GM18498 (cell line): ENCODE data around the gene TCF3.

Source experiments
- ATAC-seq: cut with Tn5 transposase; IDR thresholded peaks from one replicate; pipeline ENCODE4 v1.9.1; 2021; ENCODE audit warnings: mild to moderate bottlenecking, moderate library complexity; ENCODE audit not compliant: unreplicated experiment

Gene TCF3

DNA sequence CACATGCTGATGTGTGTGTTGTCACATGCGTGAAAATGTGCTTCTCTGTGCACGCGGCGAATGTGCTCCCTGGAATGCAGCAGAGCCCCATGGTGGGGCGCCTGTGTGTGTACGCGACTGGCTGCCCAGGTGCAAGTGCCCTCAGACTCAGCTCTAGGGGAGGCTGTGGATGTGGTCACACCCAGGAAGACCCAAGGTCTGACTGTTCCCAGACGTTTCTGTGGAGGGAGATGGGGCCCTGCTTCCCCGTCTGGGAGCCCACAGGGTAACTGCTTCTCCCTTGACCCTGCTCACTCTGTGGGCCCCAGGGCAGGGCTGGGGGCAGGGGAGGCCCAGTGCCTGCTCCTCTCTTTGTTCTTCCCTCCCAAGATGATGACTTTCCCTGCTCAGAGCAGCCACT, 39.3 kb downstream of the TCF3 start:
- no peak for ATAC-seq

- no peak for ATAC-seq
Measured at GRCh38 chr19:1612114-1613086, 40.0 kb downstream of the TCF3 start.

GRCh38 chr19:1611353-1611752, 41.1 kb downstream of the TCF3 start:
- ATAC-seq: no peak

DNA sequence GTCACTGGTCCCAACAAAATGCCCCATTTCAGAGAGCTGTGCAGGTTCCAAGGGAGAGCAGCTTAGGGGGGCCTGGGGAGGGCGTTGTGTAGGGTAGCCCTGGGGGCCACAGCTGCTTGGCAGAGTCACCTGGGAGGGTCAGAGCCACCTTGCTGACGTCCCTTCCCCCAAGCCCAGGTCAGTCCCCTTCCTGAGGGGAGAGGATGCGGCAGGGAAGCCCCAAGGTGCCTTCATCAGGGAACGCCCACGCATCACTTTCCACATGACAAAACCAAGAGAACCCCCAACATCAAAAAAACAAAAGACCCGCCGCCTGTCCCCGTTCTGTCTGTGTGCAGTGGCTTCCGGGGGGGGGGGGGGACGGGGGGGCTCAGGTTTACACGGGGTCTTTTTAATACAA, 41.8 kb downstream of the TCF3 start:
- no peak for ATAC-seq

- no peak for ATAC-seq
Measured at GRCh38 chr19:1609680-1610474, 42.5 kb downstream of the TCF3 start.

DNA sequence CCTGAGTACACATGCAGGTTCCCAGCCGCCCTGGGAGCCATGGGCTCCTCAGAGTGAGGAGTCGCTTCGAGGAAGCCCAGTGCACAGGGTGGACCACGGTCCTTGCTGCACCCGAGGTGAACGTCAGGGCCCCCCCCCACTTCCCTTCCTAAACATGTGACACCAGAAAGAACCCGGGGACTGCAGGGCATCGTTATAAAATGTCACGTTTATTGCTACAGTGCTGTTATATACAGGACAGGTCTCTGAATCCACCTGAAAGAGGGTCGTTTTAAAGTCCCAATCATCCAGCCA, 43.4 kb downstream of the TCF3 start:
- no peak for ATAC-seq

- ATAC-seq: no peak
Measured at GRCh38 chr19:1608359-1609102, 43.9 kb downstream of the TCF3 start.

DNA sequence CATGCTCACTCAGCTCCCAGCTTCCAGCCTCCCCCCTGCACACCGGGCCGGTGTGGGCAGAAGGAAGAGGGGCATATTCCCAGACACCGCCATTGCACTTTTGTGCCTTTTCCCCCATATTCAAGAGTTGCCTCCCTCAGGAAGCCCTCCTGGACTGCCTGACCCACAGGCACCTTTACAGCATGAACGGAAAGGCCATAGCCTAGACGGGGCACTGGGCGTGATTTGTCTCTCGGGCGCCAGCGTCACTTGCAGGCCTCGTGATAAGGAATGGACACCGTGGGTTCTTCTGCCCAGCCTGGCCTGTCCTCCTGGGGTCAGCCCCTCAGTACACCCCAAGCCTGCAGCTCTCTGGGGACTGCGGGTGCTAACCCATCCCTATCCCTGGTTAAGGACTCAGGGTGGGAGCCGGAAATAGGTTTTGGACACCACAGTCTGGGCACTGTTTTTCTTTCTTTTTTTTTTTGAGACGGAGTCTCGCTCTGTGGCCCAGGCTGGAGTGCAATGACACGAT, 46.2 kb downstream of the TCF3 start:
- no peak for ATAC-seq

- peak; percentile 85 for ATAC-seq
Measured at GRCh38 chr19:1605236-1606137, 46.9 kb downstream of the TCF3 start, which contains the start of gene UQCR11. TSS of gene UQCR11 (minus strand) at chr19:1605462. CDS start at chr19:1605409, 53 bp downstream.

GRCh38 chr19:1602091-1602707, 50.2 kb downstream of the TCF3 start:
- no peak for ATAC-seq

- ATAC-seq: no peak
Measured at GRCh38 chr19:1601613-1602064, 50.8 kb downstream of the TCF3 start.

- no peak for ATAC-seq
Measured at GRCh38 chr19:1599460-1599846, 53.0 kb downstream of the TCF3 start.

DNA sequence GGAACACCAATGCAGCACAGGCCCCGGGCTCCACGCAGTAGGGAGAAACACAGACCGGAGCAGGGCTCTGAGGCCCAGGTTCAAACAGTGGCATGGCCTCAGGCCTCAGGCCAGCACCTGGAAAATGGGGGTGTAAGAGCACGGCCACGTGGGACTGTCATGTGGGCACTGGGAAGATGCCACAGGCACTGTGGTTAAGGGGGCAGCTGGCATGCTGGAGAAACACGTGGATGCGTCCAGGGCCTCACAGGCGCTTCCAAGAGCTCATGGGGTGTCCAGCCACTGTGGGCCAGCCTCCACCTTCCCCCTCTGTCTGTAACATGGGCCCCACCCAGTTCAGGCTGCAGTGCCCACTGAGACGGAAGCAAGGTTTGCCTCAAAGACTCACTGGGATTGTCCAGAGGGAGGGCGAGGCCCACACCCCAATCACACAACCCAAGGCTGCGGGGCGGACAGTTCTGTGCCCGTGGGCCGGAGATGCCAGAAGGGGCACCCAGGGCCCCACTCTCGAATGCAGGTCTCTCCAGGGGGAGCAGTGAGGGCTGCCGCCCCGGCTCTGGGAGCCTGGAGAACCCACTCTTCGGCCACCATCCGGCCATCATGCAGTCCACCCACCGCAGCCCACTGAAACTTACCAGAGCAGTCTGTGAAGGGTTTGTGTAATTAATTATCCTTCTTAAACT, 53.5 kb downstream of the TCF3 start:
- ATAC-seq: no peak

DNA sequence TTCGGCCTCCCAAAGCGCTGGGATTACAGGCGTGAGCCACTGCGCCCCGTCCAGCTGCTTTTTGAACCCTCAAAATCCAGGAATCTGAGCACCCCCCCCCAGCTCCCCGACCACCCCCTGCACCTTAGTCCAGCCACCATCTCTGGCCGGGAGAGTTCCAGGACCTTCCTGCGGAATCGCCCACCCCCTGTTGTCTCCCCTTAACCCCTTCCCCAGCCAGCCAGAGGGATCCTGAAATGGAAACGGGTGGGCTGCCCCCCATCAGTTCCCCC, 59.0 kb downstream of the TCF3 start:
- ATAC-seq: no peak

DNA sequence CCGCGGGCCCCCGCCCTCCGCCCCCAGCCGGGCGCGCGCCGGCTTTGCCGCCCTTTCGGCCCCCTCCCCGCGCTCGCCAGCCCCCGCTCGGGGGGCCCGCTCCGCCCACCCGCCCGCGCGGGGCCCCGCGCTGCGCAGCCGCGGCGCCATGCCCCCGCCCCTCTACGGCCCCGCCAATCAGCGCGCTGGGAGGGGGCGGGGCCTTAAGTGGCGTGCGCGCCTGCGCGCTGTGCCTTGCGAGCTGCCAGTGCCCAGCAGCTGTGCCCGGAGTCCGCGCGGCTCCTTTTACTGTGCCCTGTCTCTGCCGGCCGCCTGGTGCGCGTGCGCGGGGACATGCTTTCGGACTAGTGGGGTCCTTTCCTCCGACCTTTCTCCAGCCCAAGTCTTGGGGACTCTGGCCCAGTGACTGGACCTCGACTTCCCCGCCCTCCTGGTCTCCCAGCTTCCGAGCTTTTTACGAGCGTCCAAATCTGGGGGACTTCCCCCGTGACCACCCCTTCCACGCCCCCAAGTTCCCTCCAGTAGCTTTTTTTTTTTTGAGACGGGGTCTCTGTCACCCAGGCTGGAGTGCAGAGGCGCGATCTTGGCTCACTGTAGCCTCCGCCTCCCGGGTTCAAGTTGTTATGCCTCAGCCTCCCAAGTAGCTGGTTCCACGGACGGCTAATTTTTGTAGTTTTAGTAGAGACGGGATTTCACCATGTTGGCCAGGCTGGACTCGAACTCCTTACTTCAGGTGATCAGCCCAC, 59.5 kb downstream of the TCF3 start, which contains the start of gene MBD3:
Gene MBD3 (minus strand): TSS at position 111 of the 746 bp plus-strand sequence. CDS start 234 bp downstream, outside the sequence.
- ATAC-seq: peak; percentile 75

GRCh38 chr19:1592024-1592754, 60.2 kb downstream of the TCF3 start:
- peak; percentile 68 for ATAC-seq

DNA sequence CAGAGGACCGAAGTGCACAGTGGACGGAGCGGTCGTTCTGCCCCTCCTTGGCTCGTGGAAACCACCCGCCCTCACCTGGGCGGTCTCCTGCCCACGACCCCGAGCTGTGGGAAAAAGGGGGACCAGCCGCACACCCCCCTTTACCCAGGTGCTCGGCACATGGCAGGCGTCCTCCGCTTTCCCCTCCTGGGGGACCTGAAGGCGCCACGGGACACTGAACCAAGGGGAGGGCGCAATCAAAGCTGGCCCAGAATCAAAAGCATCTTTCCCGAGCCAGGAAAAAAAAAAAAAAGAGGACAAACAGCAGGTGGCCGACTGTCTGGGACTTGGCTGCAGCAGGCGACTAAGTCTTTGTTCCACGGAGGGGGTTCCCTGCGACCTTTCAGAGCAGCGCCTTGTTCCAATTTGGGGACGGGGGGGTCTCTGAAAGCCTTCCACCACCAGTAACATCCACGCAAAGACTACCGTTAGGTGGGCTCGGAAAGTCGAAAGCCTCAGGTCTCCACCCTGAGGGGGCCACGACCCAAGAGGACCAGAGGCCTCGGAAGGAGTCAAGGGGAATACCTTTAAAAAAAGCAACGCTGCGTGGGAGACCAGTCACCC, 60.9 kb downstream of the TCF3 start:
- no peak for ATAC-seq
